ENCODE results near the gene CACNA2D2. TPM values are rescaled to one million over a fixed set of nuclear protein-coding genes. Genes with fewer than 3 reads are reported as not detected.

Gene CACNA2D2
- total RNA-seq, 1 donor from 2014 or later, result 2.5 TPM

DNA sequence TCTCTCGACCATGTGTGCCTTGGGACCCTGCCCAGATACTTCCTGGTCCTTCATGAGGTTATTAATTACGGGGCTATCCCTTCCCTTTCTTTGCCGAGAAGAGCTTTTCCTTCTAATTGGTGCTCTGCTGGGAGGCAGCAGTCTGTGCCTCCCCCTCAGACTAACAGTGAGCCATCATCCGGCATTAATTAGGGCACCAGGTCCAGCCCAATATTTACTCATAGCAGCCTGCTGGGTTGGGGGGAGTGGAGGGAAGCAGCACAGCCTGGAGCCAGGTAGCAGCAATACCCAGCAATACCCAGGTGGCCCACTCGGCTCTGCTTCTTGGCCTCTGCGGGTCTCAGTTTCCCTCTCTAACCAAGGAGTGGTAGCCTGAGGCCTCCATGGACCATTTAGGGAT lies 20.1 kb downstream of the CACNA2D2 start:
- no peaks in the 10 kb centered on the region for H3K27me3 ChIP-seq
- TF ChIP-seq POLR2A (IDR thresholded peaks at IDR 0.05), result no peak
- TF ChIP-seq, protein P1, sequence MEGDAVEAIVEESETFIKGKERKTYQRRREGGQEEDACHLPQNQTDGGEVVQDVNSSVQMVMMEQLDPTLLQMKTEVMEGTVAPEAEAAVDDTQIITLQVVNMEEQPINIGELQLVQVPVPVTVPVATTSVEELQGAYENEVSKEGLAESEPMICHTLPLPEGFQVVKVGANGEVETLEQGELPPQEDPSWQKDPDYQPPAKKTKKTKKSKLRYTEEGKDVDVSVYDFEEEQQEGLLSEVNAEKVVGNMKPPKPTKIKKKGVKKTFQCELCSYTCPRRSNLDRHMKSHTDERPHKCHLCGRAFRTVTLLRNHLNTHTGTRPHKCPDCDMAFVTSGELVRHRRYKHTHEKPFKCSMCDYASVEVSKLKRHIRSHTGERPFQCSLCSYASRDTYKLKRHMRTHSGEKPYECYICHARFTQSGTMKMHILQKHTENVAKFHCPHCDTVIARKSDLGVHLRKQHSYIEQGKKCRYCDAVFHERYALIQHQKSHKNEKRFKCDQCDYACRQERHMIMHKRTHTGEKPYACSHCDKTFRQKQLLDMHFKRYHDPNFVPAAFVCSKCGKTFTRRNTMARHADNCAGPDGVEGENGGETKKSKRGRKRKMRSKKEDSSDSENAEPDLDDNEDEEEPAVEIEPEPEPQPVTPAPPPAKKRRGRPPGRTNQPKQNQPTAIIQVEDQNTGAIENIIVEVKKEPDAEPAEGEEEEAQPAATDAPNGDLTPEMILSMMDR (IDR thresholded peaks at IDR 0.05), result no peak
- no peak for TF ChIP-seq POLR2AphosphoS5 (IDR thresholded peaks at IDR 0.05; ENCODE audit: insufficient read depth in 1 of 2, low read depth in 1 of 2)
- no peaks in the 10 kb centered on the region for H3K9me3 ChIP-seq
- intact Hi-C loops (cut with DNase I), result no loop called here
- no peak overlapping the region for H3K4me3 ChIP-seq
- DNase-seq (ENCODE audit: extremely low spot score in 2 of 2), result no peak
- H3K36me3 ChIP-seq, result no peaks in the 10 kb centered on the region
- no peak overlapping the region for H3K27ac ChIP-seq
- no peaks in the 10 kb centered on the region for H3K4me1 ChIP-seq

DNA sequence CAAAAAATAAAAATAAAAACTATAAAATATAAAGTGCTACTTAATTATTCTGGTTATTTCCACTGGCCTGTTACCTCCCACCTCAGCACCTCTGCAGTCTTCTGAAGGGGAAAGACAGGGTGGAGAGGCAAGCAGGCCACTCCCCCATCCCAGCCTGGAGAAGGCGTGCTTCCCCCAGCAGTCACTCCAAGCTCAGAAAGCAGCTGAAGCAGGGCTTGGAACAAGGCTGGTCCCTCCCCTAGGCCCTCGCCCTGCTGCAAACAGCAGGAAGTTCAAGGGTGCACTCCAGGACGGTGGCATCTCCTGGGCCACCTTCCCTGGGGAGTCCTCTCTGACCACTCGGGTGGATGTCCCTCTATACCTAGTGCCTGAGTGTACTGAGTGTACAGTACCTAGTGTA lies 21.4 kb downstream of the CACNA2D2 start:
- Histone ChIP-seq H3K4me3 (no peak overlapping the region), H3K36me3 (no peaks in the 10 kb centered on the region), H3K4me1 (no peaks in the 10 kb centered on the region), H3K9me3 (no peaks in the 10 kb centered on the region), H3K27ac (no peak overlapping the region), H3K27me3 (no peaks in the 10 kb centered on the region)
- DNase-seq (ENCODE audit: extremely low spot score in 2 of 2), result no peak
- TF ChIP-seq POLR2AphosphoS5 (IDR thresholded peaks at IDR 0.05; ENCODE audit: insufficient read depth in 1 of 2, low read depth in 1 of 2), result no peak
- TF ChIP-seq, protein P1 (IDR thresholded peaks at IDR 0.05), result no peak
- no peak for TF ChIP-seq POLR2A (IDR thresholded peaks at IDR 0.05)
- intact Hi-C loops (cut with DNase I), result no loop called here

DNA sequence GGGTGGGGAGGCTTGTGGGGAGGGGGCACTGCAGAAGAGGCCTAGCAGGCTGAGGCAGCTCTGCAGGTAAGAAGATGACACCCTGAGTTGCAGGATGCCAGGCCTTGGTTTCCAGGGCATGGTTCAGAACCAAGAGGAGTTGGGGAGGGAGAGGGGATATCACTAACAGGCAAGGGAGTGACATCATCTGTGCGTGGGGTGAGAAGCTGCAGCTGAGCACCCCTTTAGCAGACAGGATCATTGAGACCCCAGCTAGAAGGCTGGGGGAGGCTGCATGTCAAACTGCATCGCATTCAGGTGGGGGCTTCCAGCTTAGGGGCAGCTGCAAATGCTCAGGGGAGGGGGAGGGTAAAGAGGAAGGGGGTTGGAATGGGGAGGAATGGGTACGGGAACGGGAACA lies 23.0 kb downstream of the CACNA2D2 start:
- intact Hi-C loops (cut with DNase I), result no loop called here
- no peak overlapping the region for H3K27ac ChIP-seq
- no peak for TF ChIP-seq POLR2AphosphoS5 (IDR thresholded peaks at IDR 0.05; ENCODE audit: insufficient read depth in 1 of 2, low read depth in 1 of 2)
- TF ChIP-seq, protein P1 (IDR thresholded peaks at IDR 0.05), result no peak
- no peak for TF ChIP-seq POLR2A (IDR thresholded peaks at IDR 0.05)

DNA sequence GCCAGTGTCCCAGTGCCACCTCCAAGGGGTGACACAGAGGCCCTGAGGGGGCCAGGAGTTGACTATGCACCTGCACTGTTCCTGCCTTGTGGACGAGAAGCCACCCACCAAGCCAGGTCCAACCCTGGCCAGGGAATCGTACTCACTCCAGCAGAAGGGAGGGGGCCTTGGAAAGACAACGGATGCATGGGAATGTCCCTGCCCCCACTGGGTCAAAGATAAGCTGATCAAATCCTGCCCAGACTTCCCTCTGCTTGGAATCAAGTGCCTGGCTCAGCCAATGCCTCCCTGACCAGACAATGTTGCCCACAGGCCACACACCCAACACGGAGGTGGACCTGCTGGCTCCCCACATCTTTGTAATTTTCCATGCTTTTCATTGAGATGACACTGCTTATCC lies 23.9 kb downstream of the CACNA2D2 start:
- Histone ChIP-seq H3K4me1 (no peaks in the 10 kb centered on the region), H3K36me3 (no peaks in the 10 kb centered on the region), H3K27me3 (no peaks in the 10 kb centered on the region), H3K4me3 (no peak overlapping the region), H3K27ac (no peak overlapping the region), H3K9me3 (no peaks in the 10 kb centered on the region)
- no peak for DNase-seq (ENCODE audit: extremely low spot score in 2 of 2)
- intact Hi-C loops (cut with DNase I), result no loop called here
- TF ChIP-seq, protein P1 (IDR thresholded peaks at IDR 0.05), result no peak
- TF ChIP-seq POLR2AphosphoS5 (IDR thresholded peaks at IDR 0.05; ENCODE audit: insufficient read depth in 1 of 2, low read depth in 1 of 2) (no peak), POLR2A (IDR thresholded peaks at IDR 0.05) (no peak)

More for the DNA sequence above, 23.0 kb downstream of the CACNA2D2 start:
- no peak for DNase-seq (ENCODE audit: extremely low spot score in 2 of 2)
- Histone ChIP-seq H3K9me3 (no peaks in the 10 kb centered on the region), H3K4me1 (no peaks in the 10 kb centered on the region), H3K36me3 (no peaks in the 10 kb centered on the region), H3K27me3 (no peaks in the 10 kb centered on the region), H3K4me3 (no peak overlapping the region)

DNA sequence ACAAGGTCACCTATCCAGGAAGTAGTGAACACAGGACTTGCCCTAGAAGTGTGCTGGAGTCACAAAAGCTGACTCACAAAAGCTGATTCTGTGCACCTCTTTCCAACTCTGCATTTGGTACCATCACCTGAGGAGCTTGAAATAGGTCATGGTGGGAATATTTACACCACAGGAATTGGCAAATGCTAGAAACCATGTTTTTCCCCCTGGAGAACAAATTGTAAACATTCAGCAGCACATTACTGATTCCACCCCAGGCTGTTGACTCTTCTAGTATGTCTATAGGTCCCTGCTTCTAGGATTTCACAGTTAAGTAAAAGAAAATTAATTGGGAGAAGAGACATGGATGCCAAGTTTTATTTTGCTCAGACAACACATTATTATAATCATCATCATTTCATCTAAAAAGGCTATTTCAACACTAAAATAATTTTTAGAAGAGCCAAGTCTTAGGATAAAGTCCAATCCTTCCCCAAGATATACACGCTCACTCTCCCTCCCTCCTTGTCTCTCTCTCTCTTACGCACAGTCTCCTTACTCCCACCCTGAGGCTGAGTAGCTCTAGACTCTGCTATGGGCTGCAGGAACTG lies 24.7 kb downstream of the CACNA2D2 start:
- TF ChIP-seq POLR2A (IDR thresholded peaks at IDR 0.05) (no peak), POLR2AphosphoS5 (IDR thresholded peaks at IDR 0.05; ENCODE audit: insufficient read depth in 1 of 2, low read depth in 1 of 2) (no peak)
- TF ChIP-seq, protein P1 (IDR thresholded peaks at IDR 0.05), result no peak
- Histone ChIP-seq H3K9me3 (no peaks in the 10 kb centered on the region), H3K4me1 (no peaks in the 10 kb centered on the region), H3K36me3 (no peaks in the 10 kb centered on the region), H3K27me3 (no peaks in the 10 kb centered on the region), H3K27ac (no peak overlapping the region), H3K4me3 (no peak overlapping the region)
- no peak for DNase-seq (ENCODE audit: extremely low spot score in 2 of 2)
- intact Hi-C loops (cut with DNase I), result no loop called here
